ENCODE measurements around the gene PCSK4.

The PCSK4 gene

DNA sequence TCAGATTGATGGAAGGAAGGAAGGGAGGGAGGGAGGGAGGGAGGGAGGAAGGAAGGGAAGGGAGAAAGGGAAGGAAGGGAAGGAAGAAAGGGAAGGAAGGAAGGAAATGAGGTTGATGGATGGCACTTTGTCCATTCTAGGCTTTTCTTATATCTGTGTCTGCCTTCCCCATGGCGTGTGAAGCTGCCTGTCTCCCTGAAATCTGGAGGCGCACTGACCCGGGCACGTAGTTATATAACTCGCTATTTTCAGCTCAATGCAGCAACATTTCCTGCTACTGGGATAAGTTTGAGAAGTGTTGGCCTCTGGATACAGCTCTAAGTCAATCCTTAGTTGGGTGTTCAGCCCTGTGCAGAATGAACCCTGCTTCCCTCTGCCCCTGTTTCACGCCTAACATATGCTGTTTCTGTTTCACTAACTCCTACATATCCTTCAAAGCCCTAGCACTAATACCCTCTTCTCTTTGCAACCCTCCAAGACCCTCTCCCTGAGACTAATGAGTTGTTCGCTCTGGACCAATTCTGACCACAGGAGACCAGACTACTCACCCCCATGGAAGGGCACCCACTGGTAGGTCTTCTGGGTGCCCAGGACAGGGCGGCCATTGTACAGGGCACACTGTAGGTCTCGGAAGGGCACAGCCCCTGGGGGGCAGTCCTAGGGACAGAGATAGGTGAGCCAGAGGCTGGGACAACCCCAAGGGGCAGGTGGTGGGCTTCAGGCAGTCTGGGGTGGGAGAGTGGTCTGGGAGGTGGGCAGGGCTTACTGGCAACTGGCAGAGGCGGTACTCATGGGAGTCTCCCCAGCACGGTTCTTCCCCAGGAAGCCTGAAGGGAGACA is 19.7 kb upstream of the PCSK4 start:
- peaks cover 12% of the 10 kb centered on the region for H3K27me3 ChIP-seq (ENCODE audit: control insufficient read depth, insufficient read depth, low read length)

DNA sequence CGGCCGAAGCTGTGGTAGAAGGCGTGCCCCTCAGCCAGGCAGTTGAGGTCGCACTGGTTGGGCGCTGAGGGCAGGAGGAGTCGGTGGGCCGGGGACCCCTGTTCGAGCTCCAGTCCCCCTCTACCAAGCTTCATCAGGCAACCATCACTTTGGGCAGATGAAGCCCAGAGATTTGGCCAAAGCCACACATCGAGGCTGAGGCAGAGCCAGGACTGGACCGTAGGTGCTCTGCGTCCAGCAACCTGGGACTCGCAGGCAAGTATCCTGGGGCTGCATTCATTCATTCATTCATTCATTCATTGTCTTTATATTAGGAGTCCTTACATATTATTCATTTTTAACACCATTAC is 18.3 kb upstream of the PCSK4 start:
- Histone ChIP-seq H3K27me3 (ENCODE audit: control insufficient read depth, insufficient read depth, low read length) (peaks cover 17% of the 10 kb centered on the region), H3K4me1 (ENCODE audit: control insufficient read depth, insufficient read depth, low read length) (peaks cover 2% of the 10 kb centered on the region), H3K4me3 (ENCODE audit: low read depth, low read length) (peak overlapping the region; percentile 36), H3K36me3 (ENCODE audit: control insufficient read depth, insufficient read depth, low read length) (no peaks in the 10 kb centered on the region), H3K9me3 (ENCODE audit: control insufficient read depth, insufficient read depth, low read length) (no peaks in the 10 kb centered on the region), H3K9ac (ENCODE audit: low read depth, low read length) (no peak overlapping the region)

More for the DNA sequence above, 19.7 kb upstream of the PCSK4 start:
- H3K36me3 ChIP-seq (ENCODE audit: control insufficient read depth, insufficient read depth, low read length): no peaks in the 10 kb centered on the region
- no peaks in the 10 kb centered on the region for H3K9me3 ChIP-seq (ENCODE audit: control insufficient read depth, insufficient read depth, low read length)
- H3K4me1 ChIP-seq (ENCODE audit: control insufficient read depth, insufficient read depth, low read length): peaks cover 2% of the 10 kb centered on the region
- H3K4me3 ChIP-seq (ENCODE audit: low read depth, low read length): no peak overlapping the region
- no peak overlapping the region for H3K9ac ChIP-seq (ENCODE audit: low read depth, low read length)

DNA sequence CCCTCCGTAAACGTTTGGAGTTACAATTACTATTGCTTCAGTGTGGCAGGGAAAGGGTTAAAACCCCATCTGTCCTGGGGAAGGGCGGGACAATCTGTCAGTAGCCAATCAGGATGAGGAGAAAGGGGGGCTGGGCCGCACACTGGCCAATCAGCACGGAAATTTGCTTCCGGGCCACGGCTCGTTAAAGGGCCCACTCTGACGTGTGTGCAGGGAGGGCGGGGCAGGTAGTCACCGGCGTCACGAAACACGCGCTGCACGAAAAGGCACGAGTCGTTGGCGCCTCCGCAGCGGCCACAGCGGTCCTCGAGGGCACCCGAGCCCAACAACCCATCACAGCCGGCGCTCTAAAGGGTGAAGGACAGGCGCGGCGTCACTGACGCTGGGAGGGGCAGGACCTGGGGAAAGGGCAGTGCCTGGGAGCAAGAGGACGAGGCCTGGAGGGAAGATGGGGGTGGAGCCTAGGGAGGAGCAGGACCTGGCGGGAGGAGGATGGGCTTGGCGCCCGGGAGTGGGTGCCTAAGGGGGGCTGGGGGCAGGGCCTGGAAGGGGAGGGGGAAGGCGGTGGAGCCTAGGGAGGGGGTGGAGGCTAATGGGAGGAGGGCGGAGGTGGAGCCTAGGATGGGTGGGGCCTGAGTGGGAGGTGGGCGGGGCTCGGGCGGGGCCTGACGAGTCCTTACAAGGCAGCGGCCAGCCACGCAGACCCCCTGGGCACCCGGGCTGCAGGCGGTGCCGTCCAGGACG is 17.8 kb upstream of the PCSK4 start:
- peak overlapping the region; percentile 88 for H3K4me3 ChIP-seq (ENCODE audit: low read depth, low read length)
- H3K4me1 ChIP-seq (ENCODE audit: control insufficient read depth, insufficient read depth, low read length): peaks cover 2% of the 10 kb centered on the region
- H3K9ac ChIP-seq (ENCODE audit: low read depth, low read length): peak overlapping the region; percentile 14
- peaks cover 20% of the 10 kb centered on the region for H3K27me3 ChIP-seq (ENCODE audit: control insufficient read depth, insufficient read depth, low read length)
- H3K9me3 ChIP-seq (ENCODE audit: control insufficient read depth, insufficient read depth, low read length): no peaks in the 10 kb centered on the region
- H3K36me3 ChIP-seq (ENCODE audit: control insufficient read depth, insufficient read depth, low read length): no peaks in the 10 kb centered on the region

DNA sequence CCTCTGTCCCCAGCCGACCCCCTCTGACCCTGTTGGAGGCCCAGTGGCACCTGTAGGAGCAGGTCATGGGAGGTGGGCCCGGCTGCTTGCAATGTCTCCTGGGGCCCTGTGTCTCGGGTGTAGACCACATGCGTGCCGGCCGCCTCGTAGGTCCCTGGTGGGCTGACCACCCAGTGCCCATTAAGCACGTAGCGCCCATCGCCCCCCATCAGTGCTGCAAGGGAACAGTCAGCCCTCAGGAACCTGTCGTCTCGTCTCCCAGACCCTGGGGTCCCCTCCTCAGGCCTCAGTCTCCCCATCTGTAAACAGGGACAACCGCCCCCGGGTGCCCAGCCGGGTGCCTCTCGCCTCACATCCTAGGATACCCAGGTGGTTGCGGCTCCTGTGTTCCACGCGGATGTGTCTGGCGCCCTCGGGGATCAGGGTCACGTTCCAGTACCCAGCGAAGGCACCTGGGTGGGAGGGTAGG is 17.1 kb upstream of the PCSK4 start:
- Histone ChIP-seq H3K36me3 (ENCODE audit: control insufficient read depth, insufficient read depth, low read length) (no peaks in the 10 kb centered on the region), H3K9ac (ENCODE audit: low read depth, low read length) (peak overlapping the region; percentile 14), H3K9me3 (ENCODE audit: control insufficient read depth, insufficient read depth, low read length) (no peaks in the 10 kb centered on the region), H3K27me3 (ENCODE audit: control insufficient read depth, insufficient read depth, low read length) (peaks cover 20% of the 10 kb centered on the region), H3K4me3 (ENCODE audit: low read depth, low read length) (peak overlapping the region; percentile 88), H3K4me1 (ENCODE audit: control insufficient read depth, insufficient read depth, low read length) (peaks cover 2% of the 10 kb centered on the region)

DNA sequence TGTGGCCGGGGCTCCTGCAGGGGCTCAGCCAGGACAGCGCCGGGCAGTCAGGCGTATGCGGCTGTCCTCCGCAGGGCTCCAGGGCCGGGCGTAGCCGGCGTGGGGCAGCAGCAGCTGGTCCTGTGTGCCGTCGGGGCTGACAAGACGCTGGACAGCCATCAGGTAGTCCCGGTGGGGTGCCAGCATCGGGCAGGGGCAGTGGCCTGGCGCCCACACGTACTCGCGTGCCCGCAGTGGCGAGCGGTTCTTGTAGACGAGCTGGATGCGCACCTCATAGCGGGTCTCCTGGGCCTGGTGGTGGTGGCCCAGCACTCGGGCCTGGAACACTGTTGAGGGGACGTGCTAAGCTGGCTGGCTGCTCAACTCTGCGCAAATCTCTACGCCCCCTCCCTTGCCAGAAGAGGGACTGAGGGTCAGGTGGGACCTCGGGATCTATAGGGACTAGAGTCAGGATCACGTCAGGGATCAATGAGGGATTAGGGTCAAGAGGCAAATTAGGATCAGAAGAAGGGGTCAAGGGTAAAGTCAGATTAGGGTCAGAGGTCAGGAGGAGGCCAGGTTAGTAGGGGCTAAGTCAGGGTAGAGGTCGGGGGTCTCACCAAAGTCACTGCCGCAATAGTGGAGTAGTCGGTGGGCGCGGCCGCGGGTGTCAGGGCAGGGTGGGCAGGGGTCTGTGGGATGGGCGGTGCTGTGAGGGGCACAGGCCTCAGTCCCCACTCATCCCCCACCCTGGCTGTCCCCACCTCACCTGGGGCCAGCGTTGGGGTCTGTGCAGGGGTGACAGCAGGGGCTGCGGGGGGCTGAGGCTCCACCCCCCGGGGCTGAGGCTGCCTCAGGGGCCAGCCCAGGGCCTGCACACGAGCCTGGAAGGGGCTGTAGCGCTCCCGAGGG is 16.1 kb upstream of the PCSK4 start:
- no peaks in the 10 kb centered on the region for H3K4me1 ChIP-seq (ENCODE audit: control insufficient read depth, insufficient read depth, low read length)
- no peaks in the 10 kb centered on the region for H3K9me3 ChIP-seq (ENCODE audit: control insufficient read depth, insufficient read depth, low read length)
- peaks cover 20% of the 10 kb centered on the region for H3K27me3 ChIP-seq (ENCODE audit: control insufficient read depth, insufficient read depth, low read length)
- H3K4me3 ChIP-seq (ENCODE audit: low read depth, low read length): no peak overlapping the region
- no peaks in the 10 kb centered on the region for H3K36me3 ChIP-seq (ENCODE audit: control insufficient read depth, insufficient read depth, low read length)
- H3K9ac ChIP-seq (ENCODE audit: low read depth, low read length): no peak overlapping the region

DNA sequence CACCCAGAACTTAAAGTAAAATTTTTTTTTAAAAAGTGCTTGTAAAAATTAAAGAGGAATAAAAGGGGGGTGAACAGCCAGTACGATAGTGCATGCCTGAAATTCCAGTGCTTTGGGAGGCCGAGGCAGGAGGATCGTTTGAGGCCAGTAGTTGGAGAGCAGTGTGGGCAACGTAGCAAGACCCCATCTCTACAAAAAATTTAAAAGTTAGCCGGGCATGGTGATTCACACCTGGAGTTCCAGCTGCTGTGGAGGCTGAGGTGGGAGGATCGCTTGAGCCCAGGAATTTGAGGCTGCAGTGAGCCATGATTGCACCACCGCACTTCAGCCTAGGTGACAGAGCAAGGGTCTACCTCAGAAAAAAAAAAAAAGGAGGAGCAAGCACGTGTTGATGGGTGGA is 14.9 kb upstream of the PCSK4 start:
- H3K9me3 ChIP-seq (ENCODE audit: control insufficient read depth, insufficient read depth, low read length): no peaks in the 10 kb centered on the region
- H3K9ac ChIP-seq (ENCODE audit: low read depth, low read length): no peak overlapping the region
- no peaks in the 10 kb centered on the region for H3K36me3 ChIP-seq (ENCODE audit: control insufficient read depth, insufficient read depth, low read length)
- no peaks in the 10 kb centered on the region for H3K4me1 ChIP-seq (ENCODE audit: control insufficient read depth, insufficient read depth, low read length)
- H3K4me3 ChIP-seq (ENCODE audit: low read depth, low read length): no peak overlapping the region
- H3K27me3 ChIP-seq (ENCODE audit: control insufficient read depth, insufficient read depth, low read length): peaks cover 18% of the 10 kb centered on the region

DNA sequence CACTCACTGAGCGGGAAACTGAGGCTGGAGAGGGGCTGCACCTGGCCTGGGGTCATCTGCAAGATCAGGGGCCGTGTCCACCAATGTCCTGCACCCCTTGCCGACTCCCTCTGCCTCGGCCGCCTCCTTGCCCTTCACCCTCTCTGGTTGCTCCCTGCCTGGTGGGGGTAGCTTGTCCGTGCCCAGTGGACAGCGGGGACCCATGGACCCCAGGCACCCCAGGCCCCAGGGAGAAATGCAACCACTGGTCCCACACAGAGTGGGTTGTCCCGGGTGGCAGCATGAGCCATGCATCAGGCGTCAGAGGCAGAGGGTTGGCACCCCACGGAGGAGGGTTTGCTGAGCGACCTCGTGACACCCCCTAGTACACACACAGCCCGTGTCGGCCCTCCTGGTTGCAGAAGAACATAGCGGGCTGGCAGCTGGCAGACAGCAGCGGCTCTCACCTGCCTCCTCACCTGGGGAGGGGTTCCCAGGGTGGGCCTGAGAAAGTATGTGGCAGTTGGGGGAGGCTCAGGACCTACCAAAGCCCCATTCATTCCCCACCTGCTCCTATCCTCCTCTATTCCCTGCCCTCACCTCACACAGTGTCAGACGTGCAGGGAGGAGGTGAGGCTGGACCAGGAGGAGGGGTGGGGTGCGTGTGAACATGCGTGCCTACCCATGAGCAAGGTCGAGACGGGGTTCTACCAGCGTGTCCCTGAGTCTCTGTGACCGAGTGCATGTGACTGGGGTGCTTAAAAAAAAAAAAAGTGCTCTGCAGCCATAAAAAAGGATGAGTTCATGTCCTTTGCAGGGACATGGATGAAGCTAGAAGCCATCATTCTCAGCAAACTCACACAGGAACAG is 14.0 kb upstream of the PCSK4 start:
- peak overlapping the region; percentile 24 for H3K4me3 ChIP-seq (ENCODE audit: low read depth, low read length)
- H3K27me3 ChIP-seq (ENCODE audit: control insufficient read depth, insufficient read depth, low read length): peaks cover 14% of the 10 kb centered on the region
- H3K36me3 ChIP-seq (ENCODE audit: control insufficient read depth, insufficient read depth, low read length): no peaks in the 10 kb centered on the region
- no peak overlapping the region for H3K9ac ChIP-seq (ENCODE audit: low read depth, low read length)
- no peaks in the 10 kb centered on the region for H3K9me3 ChIP-seq (ENCODE audit: control insufficient read depth, insufficient read depth, low read length)
- no peaks in the 10 kb centered on the region for H3K4me1 ChIP-seq (ENCODE audit: control insufficient read depth, insufficient read depth, low read length)

DNA sequence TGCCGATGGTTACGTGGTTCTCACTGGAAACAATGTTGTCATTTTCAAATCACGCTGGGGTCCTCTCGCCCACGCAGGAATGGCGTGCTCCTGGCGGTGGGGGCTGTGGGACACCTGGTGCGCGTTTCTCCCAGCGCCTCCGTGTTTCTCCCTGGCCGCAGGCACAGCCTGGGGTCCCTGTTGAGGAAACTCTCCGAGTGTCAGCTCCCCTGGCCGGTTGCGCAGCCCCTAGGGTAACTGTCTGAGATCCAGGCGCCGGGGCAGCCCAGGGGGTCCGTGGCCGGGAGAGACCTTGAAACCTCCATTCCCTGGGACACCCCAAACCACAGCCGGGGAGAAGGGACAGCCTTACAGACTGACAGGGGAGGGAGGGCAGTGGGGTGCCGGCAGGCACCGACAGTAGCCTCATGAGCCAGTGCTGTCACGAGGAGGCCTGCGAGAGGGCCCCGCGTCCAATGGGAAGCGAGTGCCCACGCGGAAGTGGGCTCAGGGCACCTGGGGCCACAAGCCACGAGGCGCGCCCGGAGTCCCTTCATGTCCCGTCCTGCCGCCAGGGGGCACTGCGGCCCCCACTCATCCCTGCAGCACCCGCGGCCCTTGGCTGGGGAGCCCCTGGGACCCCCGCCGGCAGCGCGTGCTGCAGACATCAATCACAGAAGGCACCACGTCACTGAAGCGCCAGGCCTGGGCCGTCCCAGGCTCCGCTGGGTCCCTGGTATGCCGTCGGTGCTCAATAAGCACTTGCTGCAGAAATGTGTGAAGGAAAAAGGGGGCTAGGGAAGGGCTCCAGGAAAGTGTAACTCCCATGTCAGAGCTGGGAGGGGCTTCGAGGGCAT is 13.2 kb upstream of the PCSK4 start:
- Histone ChIP-seq H3K9me3 (ENCODE audit: control insufficient read depth, insufficient read depth, low read length) (no peaks in the 10 kb centered on the region), H3K27me3 (ENCODE audit: control insufficient read depth, insufficient read depth, low read length) (peaks cover 14% of the 10 kb centered on the region), H3K4me1 (ENCODE audit: control insufficient read depth, insufficient read depth, low read length) (no peaks in the 10 kb centered on the region), H3K9ac (ENCODE audit: low read depth, low read length) (no peak overlapping the region), H3K4me3 (ENCODE audit: low read depth, low read length) (peak overlapping the region; percentile 24), H3K36me3 (ENCODE audit: control insufficient read depth, insufficient read depth, low read length) (no peaks in the 10 kb centered on the region)

DNA sequence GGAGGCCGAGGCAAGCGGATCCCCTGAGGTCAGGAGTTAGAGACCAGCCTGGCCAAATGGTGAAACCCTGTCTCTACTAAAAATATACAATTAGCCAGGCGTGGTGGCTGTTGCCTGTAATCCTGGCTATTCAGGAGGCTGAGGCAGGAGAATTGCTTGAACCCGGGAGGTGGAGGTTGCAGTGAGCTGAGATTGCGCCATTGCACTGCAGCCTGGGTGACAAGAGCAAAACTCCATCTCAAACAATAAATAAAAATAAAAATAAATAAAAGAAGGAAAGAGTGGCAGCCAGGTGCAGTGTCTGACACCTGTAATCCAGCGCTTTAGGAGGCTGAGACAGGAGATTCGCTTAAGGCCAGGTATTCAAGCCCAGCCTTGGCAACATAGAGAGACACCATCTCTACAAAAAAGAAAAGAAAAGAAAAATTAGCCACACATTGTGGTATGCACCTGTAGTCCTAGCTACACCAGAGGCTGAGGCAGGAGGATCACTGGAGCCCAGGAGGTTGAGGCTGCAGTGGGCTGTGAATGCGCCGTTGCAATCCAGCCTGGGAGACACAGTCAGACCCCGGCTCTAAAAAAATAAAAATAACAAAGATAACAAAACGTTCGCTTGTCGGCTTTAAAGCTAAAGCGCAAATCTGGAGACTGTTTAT is 12.4 kb upstream of the PCSK4 start:
- H3K9ac ChIP-seq (ENCODE audit: low read depth, low read length): no peak overlapping the region

DNA sequence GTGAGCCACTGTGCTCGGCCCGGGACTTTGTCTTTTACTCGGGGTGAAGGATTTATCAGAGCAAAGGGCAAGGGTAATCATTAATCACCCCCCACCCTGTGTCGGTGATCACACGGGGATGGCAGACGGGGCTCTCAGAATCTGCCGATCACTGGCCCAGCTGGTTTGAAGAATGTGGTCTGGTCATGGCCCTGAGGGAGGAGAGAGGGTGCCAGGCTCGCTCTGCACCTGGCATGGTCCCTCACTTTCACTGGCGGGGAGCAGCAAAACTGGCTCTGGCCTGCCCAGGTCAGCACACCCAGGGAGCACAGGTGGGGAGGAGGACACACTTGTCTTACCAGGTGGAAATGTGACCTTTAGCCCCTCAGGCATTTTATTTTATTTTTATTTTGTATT is 11.0 kb upstream of the PCSK4 start:
- Histone ChIP-seq H3K9ac (ENCODE audit: low read depth, low read length) (no peak overlapping the region), H3K27me3 (ENCODE audit: control insufficient read depth, insufficient read depth, low read length) (peaks cover 14% of the 10 kb centered on the region), H3K4me1 (ENCODE audit: control insufficient read depth, insufficient read depth, low read length) (no peaks in the 10 kb centered on the region)

More for the DNA sequence above, 12.4 kb upstream of the PCSK4 start:
- H3K4me3 ChIP-seq (ENCODE audit: low read depth, low read length): peak overlapping the region; percentile 24
- no peaks in the 10 kb centered on the region for H3K36me3 ChIP-seq (ENCODE audit: control insufficient read depth, insufficient read depth, low read length)
- H3K27me3 ChIP-seq (ENCODE audit: control insufficient read depth, insufficient read depth, low read length): peaks cover 14% of the 10 kb centered on the region
- H3K4me1 ChIP-seq (ENCODE audit: control insufficient read depth, insufficient read depth, low read length): no peaks in the 10 kb centered on the region
- no peaks in the 10 kb centered on the region for H3K9me3 ChIP-seq (ENCODE audit: control insufficient read depth, insufficient read depth, low read length)

More for the DNA sequence above, 11.0 kb upstream of the PCSK4 start:
- H3K9me3 ChIP-seq (ENCODE audit: control insufficient read depth, insufficient read depth, low read length): no peaks in the 10 kb centered on the region
- no peak overlapping the region for H3K4me3 ChIP-seq (ENCODE audit: low read depth, low read length)
- H3K36me3 ChIP-seq (ENCODE audit: control insufficient read depth, insufficient read depth, low read length): no peaks in the 10 kb centered on the region
